Upper lobe of left lung (tissue), 4 donors: ENCODE measurements around the gene CARD16.
"Not testable (repeated sequence)": the region's sequence is repeated elsewhere in the genome, so short reads cannot be mapped to it uniquely, and the experiment has no call there.

Source experiments
- CTCF ChIP-seq, 6 experiments: fragments of 450-650 bp in 4 of 6; fragments of 200-600 bp in 2 of 6; sonication (generic) in 2 of 6; IDR thresholded peaks; one replicate each; pipeline ENCODE4 v1.5.1; 2016 to 2019; ENCODE audit warnings: antibody characterized with exemption in 6 of 6
- POLR2A ChIP-seq, 4 donors: fragments of 450-650 bp; IDR thresholded peaks; one replicate each; pipeline ENCODE4 v1.5.1; 2016 to 2017; ENCODE audit warnings: antibody characterized with exemption in 4 of 4, mild to moderate bottlenecking in 2 of 4

GRCh38 chr11:105063245-105063941, 18.3 kb upstream of the CARD16 start:
- not testable (repeated sequence) for TF ChIP-seq CTCF, POLR2A (IDR thresholded peaks at IDR 0.05)
